ENCODE data around the gene MICU1.

DNA sequence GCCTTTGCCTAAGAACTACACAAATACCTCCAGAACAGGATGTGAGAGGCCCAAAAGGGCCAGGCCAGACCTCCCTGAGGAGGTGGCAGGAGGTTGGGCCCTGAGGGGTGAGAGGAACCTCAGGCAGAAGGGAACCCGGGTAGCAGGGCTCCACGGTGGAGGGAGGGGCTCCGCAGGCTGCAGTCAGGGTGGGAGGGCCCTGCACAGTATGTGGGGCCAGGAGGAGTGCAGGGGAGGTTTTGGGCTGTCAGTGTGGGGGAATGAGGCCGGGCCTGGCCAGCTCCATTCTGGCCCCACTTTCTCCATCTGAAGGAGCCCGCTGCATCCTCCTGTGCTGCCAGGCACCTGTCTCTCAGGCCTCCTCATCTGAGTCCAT lies 297.1 kb downstream of the MICU1 start:
- TF ChIP-seq, protein P1, sequence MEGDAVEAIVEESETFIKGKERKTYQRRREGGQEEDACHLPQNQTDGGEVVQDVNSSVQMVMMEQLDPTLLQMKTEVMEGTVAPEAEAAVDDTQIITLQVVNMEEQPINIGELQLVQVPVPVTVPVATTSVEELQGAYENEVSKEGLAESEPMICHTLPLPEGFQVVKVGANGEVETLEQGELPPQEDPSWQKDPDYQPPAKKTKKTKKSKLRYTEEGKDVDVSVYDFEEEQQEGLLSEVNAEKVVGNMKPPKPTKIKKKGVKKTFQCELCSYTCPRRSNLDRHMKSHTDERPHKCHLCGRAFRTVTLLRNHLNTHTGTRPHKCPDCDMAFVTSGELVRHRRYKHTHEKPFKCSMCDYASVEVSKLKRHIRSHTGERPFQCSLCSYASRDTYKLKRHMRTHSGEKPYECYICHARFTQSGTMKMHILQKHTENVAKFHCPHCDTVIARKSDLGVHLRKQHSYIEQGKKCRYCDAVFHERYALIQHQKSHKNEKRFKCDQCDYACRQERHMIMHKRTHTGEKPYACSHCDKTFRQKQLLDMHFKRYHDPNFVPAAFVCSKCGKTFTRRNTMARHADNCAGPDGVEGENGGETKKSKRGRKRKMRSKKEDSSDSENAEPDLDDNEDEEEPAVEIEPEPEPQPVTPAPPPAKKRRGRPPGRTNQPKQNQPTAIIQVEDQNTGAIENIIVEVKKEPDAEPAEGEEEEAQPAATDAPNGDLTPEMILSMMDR (IDR thresholded peaks at IDR 0.05) = no peak
- TF ChIP-seq EP300 (IDR thresholded peaks at IDR 0.05) (no peak), POLR2AphosphoS5 (IDR thresholded peaks at IDR 0.05) (no peak)

Measured in upper lobe of left lung (tissue), 4 donors.